Endothelial cell of umbilical vein (primary cell): ENCODE measurements around the gene ZNF837.

Source experiments
- CTCF ChIP-seq, 2 donors: IDR thresholded peaks; 1 replicate in 1 of 2; 2 replicates in 1 of 2; pipeline ENCODE4 v1.5.1; 2011; ENCODE audit warnings: low read length in 2 of 2, mild to moderate bottlenecking in 2 of 2, moderate library complexity in 2 of 2, control low read depth in 1 of 2, inconsistent platforms in 1 of 2, low read depth in 1 of 2; ENCODE audit not compliant: insufficient read depth in 1 of 2; ENCODE audit errors: extremely low read depth in 1 of 2
- EZH2 ChIP-seq: IDR thresholded peaks from 2 replicates; pipeline ENCODE4 v1.6.1; 2012; ENCODE audit warnings: borderline replicate concordance, low read depth, mild to moderate bottlenecking, moderate library complexity, low read length, inconsistent platforms; ENCODE audit not compliant: severe bottlenecking
- FOS ChIP-seq: IDR thresholded peaks from 2 replicates; pipeline ENCODE4 v1.6.1; 2011; ENCODE audit warnings: mild to moderate bottlenecking, low read length, moderate library complexity, borderline replicate concordance; ENCODE audit not compliant: insufficient read depth
- MAX ChIP-seq: IDR thresholded peaks from 2 replicates; pipeline ENCODE4 v1.6.1; 2011; ENCODE audit not compliant: insufficient read depth, insufficient read length
- MYC ChIP-seq: IDR thresholded peaks from one replicate; pipeline ENCODE4 v1.6.1; 2011; ENCODE audit warnings: mild to moderate bottlenecking, low read depth, low read length
- POLR2A ChIP-seq: IDR thresholded peaks from 2 replicates; pipeline ENCODE4 v1.6.1; 2012; ENCODE audit warnings: low read depth, mild to moderate bottlenecking, control low read depth, low read length
- POLR2AphosphoS5 ChIP-seq: IDR thresholded peaks from 2 replicates; pipeline ENCODE4 v1.6.1; 2012; ENCODE audit warnings: low read depth, mild to moderate bottlenecking, control low read depth, low read length, moderate library complexity; ENCODE audit not compliant: insufficient read depth

- TF ChIP-seq CTCF (IDR thresholded peaks at IDR 0.05; ENCODE audit: extremely low read depth in 1 of 2, insufficient read depth in 1 of 2, low read depth in 1 of 2, low read length in 2 of 2) (no peak), FOS (no peak), POLR2A (no peak), POLR2AphosphoS5 (no peak), MAX (no peak), MYC (no peak), EZH2 (no peak)
Observed at GRCh38 chr19:58399903-58400302, 19.1 kb upstream of the ZNF837 start.
